HEK293T (cell line): ENCODE results near the gene CCR2.

Experiments
- CTCF ChIA-PET: fragments of 350-600 bp; formaldehyde crosslinking; extraction: SDS; loops from one replicate; lab custom pipeline; 2021; ENCODE audit warnings: antibody characterized with exemption, inconsistent platforms; lab: Yijun Ruan, JAX
- POLR2A ChIA-PET: fragments of 350-600 bp; formaldehyde crosslinking; extraction: SDS; loops from one replicate; lab custom pipeline; 2020; ENCODE audit warnings: antibody characterized with exemption, inconsistent platforms; lab: Yijun Ruan, JAX
- DNase-seq: peaks from one replicate; pipeline ENCODE4 v3.0.0; 2012; ENCODE audit warnings: mixed read lengths; ENCODE audit errors: extremely low spot score
- ARNT ChIP-seq: fragments of 450-650 bp; IDR thresholded peaks from 2 replicates; pipeline ENCODE4 v1.6.1; 2017; ENCODE audit warnings: mild to moderate bottlenecking
- BHLHE40 ChIP-seq: fragments of 450-650 bp; IDR thresholded peaks from 2 replicates; pipeline ENCODE4 v1.6.1; 2016; ENCODE audit warnings: mild to moderate bottlenecking, moderate library complexity, borderline replicate concordance
- CTBP1 ChIP-seq: fragments of 450-650 bp; IDR thresholded peaks from 2 replicates; pipeline ENCODE4 v1.6.1; 2016; ENCODE audit warnings: borderline replicate concordance
- ELF4 ChIP-seq: fragments of 450-650 bp; IDR thresholded peaks from 2 replicates; pipeline ENCODE4 v1.6.1; 2017; ENCODE audit warnings: antibody characterized with exemption
- FOXA1 ChIP-seq: fragments of 450-650 bp; IDR thresholded peaks from 2 replicates; pipeline ENCODE4 v1.6.1; 2016; ENCODE audit warnings: mild to moderate bottlenecking
- FOXK2 ChIP-seq: fragments of 450-650 bp; IDR thresholded peaks from 2 replicates; pipeline ENCODE4 v1.6.1; 2016; ENCODE audit warnings: mild to moderate bottlenecking
- FOXM1 ChIP-seq: fragments of 450-650 bp; IDR thresholded peaks from 2 replicates; pipeline ENCODE4 v1.6.1; 2017; ENCODE audit warnings: mild to moderate bottlenecking, borderline replicate concordance
- HDGF ChIP-seq: fragments of 450-650 bp; IDR thresholded peaks from 2 replicates; pipeline ENCODE4 v1.6.1; 2017; ENCODE audit warnings: antibody characterized with exemption, borderline replicate concordance
- L3MBTL2 ChIP-seq: fragments of 450-650 bp; conservative IDR thresholded peaks from 2 replicates; pipeline ENCODE4 v1.6.1; 2016; ENCODE audit warnings: mild to moderate bottlenecking
- LEF1 ChIP-seq: fragments of 450-650 bp; IDR thresholded peaks from 2 replicates; pipeline ENCODE4 v1.6.1; 2017; ENCODE audit warnings: mild to moderate bottlenecking, borderline replicate concordance
- NFRKB ChIP-seq: fragments of 450-650 bp; IDR thresholded peaks from 2 replicates; pipeline ENCODE4 v1.6.1; 2016; ENCODE audit warnings: mild to moderate bottlenecking, moderate library complexity
- SP1 ChIP-seq: fragments of 450-650 bp; IDR thresholded peaks from 2 replicates; pipeline ENCODE4 v1.6.1; 2017
- SUZ12 ChIP-seq: fragments of 450-650 bp; IDR thresholded peaks from 2 replicates; pipeline ENCODE4 v1.6.1; 2016; ENCODE audit warnings: mild to moderate bottlenecking
- TARDBP ChIP-seq: fragments of 450-650 bp; IDR thresholded peaks from 2 replicates; pipeline ENCODE4 v1.6.1; 2016
- ZNF384 ChIP-seq: fragments of 450-650 bp; IDR thresholded peaks from 2 replicates; pipeline ENCODE4 v1.6.1; 2016
- TF ChIP-seq, protein P1 (sequence below): fragments of 450-650 bp; IDR thresholded peaks from 2 replicates; pipeline ENCODE4 v1.6.1; 2016

CCR2 gene

DNA sequence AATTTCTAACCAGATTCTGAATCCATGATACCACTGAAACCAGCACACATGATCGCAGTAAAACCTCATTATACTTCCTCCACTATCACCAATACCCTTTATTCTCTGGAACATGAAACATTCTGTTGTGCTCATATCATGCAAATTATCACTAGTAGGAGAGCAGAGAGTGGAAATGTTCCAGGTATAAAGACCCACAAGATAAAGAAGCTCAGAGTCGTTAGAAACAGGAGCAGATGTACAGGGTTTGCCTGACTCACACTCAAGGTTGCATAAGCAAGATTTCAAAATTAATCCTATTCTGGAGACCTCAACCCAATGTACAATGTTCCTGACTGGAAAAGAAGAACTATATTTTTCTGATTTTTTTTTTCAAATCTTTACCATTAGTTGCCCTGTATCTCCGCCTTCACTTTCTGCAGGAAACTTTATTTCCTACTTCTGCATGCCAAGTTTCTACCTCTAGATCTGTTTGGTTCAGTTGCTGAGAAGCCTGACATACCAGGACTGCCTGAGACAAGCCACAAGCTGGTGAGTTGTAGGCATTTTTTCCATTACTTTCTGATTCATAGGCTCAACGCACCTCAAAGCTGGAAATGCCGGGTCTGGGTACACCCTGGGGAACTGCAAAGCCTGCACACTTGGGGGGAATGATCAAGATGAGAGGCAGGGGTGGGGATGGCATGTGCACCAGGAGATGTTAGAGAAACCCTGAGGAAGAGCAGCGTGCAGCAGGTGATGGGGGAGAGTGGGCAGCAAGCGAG is at the start of gene CCR2:
TSS of gene CCR2 (plus strand) at position 465 of the 764 bp plus-strand sequence. CDS start 3,417 bp downstream, outside the sequence.
- ChIA-PET CTCF (no interaction called here), POLR2A (no interaction called here)
- TF ChIP-seq ELF4, result no peak
- TF ChIP-seq, protein P1, sequence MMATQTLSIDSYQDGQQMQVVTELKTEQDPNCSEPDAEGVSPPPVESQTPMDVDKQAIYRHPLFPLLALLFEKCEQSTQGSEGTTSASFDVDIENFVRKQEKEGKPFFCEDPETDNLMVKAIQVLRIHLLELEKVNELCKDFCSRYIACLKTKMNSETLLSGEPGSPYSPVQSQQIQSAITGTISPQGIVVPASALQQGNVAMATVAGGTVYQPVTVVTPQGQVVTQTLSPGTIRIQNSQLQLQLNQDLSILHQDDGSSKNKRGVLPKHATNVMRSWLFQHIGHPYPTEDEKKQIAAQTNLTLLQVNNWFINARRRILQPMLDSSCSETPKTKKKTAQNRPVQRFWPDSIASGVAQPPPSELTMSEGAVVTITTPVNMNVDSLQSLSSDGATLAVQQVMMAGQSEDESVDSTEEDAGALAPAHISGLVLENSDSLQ, result no peak
- no peak for DNase-seq

DNA sequence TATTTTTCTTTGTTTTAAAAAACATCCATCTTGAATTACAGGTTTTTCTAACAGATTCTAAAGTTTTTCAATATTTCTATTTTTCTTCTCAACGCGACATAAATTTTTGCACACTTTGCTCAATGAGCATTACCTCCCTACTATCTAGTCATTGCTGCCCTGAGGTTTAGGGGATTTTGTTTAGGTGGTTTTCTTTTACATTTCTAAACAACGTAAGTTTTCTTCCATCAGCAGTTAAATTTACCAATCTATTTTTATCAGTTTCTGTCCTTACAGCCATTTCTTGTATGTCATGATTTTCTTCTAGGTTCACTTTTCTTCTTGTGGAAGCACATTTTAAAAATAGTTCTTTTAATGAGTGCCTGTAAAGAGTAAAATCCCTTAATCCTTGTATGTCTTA is 49.2 kb upstream of the CCR2 start:
- POLR2A ChIA-PET, result no interaction called here
- DNase-seq, result no peak
- CTCF ChIA-PET, result no interaction called here
- no peak for TF ChIP-seq BHLHE40
- no peak for TF ChIP-seq ZNF384
- no peak for TF ChIP-seq L3MBTL2
- TF ChIP-seq FOXM1, result no peak
- TF ChIP-seq SP1, result no peak
- no peak for TF ChIP-seq FOXA1
- TF ChIP-seq, protein P1, result no peak
- TF ChIP-seq ARNT, result no peak

DNA sequence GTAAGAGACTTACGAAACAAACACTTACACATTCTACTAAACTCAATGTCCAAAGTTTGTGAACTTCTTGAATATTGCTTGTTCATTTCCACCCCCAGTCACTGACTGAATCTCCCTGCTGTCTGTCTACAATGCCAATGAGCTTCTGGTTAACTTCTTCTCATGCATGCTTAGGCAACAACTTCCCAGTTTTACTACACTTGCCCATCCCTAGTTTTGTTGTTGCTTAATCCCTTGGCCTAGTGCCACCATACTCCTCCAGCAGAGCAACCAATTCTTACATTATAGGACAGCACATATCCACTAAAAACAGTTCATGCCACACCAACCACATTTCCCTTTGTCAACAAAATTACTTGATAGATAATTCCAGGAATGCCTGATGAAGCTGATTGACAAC is 40.9 kb upstream of the CCR2 start:
- CTCF ChIA-PET, result no interaction called here
- POLR2A ChIA-PET, result no interaction called here
- no peak for TF ChIP-seq TARDBP
- TF ChIP-seq, protein P1, result no peak
- no peak for TF ChIP-seq FOXA1
- no peak for TF ChIP-seq L3MBTL2
- TF ChIP-seq FOXM1, result no peak
- DNase-seq, result no peak

DNA sequence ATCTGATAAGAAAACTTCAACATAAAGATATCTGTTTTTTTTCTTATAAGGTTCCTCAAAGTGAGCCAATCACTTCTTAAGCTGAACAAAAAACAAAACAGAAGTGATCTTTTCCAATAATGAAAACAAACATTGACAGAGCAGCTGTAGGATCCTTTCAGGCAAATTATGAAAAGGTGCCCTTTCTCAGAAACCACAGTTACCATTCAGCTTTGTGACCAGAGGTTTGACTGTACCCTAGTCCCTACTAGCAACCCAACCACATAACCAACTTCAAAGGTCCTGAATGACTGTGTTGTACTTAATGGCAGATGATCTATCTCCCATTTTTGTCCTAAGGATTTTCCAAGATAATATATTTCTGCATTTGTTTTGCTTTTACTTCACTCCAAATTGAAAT is 39.4 kb upstream of the CCR2 start:
- no peak for DNase-seq
- CTCF ChIA-PET, result no interaction called here
- POLR2A ChIA-PET, result no interaction called here
- TF ChIP-seq SUZ12 (no peak), ARNT (no peak), CTBP1 (no peak), LEF1 (no peak), NFRKB (no peak), FOXA1 (no peak), FOXM1 (no peak), ZNF384 (no peak), HDGF (no peak), ELF4 (no peak), FOXK2 (no peak), BHLHE40 (no peak), SP1 (no peak), L3MBTL2 (no peak), TARDBP (no peak)
- TF ChIP-seq, protein P1, result no peak

DNA sequence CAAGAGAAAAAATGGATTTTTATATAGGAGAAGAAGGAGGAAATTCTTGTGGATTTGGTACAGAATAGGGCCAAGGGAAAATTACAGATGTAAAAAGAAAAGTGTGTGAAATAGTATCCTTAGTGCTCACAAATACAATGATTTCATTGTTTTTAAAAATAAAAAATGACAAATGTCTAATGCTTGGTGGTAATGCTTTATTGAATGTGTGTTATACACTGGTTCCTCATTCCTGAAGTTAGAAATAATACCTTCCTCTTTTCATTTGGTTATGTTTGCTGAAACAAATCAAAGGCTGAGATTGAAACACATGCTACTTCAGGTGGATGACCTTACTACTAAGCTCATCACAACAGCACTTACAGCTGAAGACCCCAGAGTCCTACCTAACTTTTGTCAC is 37.7 kb upstream of the CCR2 start:
- POLR2A ChIA-PET, result no interaction called here
- CTCF ChIA-PET, result no interaction called here
- no peak for DNase-seq
- no peak for TF ChIP-seq SP1
- TF ChIP-seq, protein P1, result no peak
- TF ChIP-seq FOXK2, result no peak
- TF ChIP-seq SUZ12, result no peak
- no peak for TF ChIP-seq ZNF384
- no peak for TF ChIP-seq FOXA1
- TF ChIP-seq BHLHE40, result no peak
- no peak for TF ChIP-seq FOXM1
- TF ChIP-seq HDGF, result no peak
- no peak for TF ChIP-seq TARDBP
- no peak for TF ChIP-seq CTBP1
- TF ChIP-seq NFRKB, result no peak
- no peak for TF ChIP-seq ELF4
- no peak for TF ChIP-seq ARNT
- TF ChIP-seq LEF1, result no peak
- TF ChIP-seq L3MBTL2, result no peak
